ENCODE data around the gene COL27A1. TPM values are rescaled to one million over a fixed set of nuclear protein-coding genes. Genes with fewer than 3 reads are reported as not detected.
"Not testable (repeated sequence)": the region's sequence is repeated elsewhere in the genome, so short reads cannot be mapped to it uniquely, and the experiment has no call there.

The COL27A1 gene
- polyA plus RNA-seq, 10 donors: 23.5 to 47.3 (median 33.0) TPM

DNA sequence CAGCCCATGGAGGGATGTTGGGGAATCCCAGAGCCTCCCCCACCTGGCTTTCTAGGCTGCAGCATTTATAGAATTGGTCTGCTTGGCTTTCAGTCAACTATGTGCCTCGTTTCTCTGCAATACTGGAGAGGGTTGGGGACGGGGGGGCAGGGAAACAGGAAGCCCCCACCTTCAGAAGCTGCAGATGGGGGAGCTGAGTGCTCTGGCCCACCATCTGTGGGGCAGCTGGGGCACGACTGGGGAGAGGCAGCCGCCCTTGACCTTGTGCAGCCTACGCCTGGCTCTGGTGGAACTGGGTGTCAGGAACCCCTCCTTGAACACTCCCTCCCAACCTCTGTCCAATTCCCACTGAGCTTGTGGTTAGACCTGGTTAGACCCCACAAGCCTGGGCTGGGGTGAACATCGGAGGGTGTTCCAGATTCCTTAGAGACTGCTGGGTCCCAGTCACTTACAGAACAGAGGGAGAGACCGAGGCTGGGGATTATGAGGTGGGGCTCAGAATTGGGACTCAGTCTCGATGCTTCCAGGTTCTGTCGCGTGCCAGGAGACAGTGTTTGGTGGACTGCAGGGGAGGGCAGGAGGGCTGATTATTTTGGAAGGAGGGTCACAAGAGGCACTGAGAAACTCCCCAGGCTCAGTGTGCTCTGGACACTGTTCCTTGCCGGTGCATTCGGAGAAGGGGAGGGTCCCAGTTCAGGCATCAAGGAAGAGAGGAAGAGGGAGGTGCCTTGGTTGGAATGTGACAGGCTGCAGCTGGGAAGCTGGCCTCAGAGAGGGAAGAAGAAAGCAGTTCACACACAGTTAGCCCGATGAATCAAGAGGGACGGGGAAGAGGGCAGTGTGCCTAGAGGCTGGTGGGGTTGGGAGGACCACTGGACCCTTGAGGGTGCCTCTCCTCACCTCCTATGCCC is 25.6 kb downstream of the COL27A1 start:
- peak; percentile 55 to 90 (median 67) for DNase-seq

DNA sequence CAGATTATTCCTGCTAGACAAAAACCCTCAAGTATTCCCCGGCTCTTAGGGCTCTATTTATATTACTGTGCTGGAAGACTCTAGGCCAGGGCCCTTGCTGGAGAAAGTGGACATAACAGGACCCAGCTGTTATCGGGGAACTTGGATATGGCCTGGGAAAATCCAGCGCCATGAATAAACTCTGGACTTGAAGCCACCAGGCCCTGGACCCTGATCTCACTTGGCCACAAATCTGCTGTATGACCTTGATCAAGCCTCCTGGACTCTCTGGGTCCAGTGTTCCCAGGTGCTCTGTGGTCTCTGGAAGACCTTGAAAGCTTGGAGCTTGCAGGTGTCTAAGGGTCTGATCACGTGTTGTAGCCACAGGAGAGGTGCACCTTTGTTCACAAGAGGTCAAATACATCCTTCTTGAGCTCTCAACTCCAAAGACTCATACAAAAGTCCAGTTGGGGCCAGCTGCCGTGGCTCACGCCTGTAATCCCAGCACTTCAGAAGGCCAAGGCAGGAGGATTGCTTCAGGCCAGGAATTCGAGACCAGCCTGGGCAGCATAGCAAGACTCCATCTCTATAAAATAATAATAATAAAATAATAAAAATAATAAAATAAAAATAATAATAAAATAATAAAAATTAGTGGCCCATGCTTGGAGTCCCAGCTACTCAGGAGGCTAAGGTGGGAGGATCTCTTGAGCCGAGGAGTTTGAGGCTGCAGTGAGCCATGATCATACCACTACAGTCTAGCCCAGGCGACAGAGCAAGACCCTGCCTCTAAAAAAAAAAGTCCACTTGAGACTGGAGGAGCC is 26.5 kb downstream of the COL27A1 start:
- DNase-seq: no peak

DNA sequence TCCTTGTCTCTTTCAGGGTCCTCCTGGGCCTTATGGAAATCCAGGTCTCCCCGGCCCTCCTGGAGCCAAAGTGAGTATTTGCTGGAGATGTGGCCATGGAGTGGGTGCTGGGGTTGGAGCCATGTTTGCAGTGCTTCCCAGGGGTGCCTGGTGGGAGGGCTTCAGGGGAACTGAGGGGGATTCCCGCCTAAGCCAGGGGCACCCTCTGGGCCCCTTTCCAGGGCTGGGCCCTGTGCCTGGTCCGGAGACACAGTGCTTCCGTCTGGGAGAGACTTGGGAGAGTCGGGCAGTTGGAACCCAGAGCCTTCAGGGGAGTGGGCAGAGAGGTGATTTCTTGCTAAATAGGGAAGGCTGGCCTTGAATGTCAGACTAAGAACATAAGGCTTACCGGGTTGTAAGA is 27.7 kb downstream of the COL27A1 start:
- DNase-seq: no peak

DNA sequence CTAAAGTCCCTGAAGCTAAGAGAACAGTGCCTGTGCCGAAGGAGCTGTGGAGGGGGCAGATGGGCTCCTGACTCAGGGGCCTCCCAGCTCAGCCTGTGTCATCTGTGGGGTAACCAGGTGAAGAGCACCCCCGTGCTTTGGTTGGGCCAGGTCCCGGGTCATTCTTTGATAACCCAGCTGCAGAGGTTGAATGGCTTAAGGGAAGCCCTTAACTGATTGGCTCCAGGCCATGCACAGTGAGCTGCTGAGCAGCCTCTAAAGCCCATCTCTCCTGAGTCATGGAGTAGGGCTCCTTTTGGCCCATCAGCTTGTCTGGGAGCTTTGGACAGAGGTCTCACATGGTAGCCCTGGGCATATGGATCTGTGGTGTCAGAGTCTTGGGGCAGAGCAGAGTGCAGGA is 28.7 kb downstream of the COL27A1 start:
- DNase-seq: no peak

DNA sequence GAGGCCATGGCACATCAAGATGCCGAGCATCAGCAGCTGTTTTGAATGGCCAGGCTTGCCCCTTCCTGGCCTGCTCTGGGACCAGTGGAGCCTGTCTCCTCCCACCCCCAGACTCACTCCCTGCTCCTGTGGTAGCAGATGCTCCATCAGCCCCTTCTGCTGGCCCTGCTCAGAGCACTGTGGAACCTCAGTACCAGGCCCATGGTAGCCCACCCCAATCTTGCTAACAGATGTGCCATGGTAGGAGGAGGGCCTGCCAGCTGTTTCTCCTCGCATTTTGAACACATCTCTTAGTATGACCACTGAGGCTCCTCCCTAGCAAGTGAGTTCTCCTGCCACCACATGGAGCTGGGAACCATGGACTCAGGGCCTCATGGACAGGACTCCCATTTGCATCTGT is 29.5 kb downstream of the COL27A1 start:
- DNase-seq: no peak

DNA sequence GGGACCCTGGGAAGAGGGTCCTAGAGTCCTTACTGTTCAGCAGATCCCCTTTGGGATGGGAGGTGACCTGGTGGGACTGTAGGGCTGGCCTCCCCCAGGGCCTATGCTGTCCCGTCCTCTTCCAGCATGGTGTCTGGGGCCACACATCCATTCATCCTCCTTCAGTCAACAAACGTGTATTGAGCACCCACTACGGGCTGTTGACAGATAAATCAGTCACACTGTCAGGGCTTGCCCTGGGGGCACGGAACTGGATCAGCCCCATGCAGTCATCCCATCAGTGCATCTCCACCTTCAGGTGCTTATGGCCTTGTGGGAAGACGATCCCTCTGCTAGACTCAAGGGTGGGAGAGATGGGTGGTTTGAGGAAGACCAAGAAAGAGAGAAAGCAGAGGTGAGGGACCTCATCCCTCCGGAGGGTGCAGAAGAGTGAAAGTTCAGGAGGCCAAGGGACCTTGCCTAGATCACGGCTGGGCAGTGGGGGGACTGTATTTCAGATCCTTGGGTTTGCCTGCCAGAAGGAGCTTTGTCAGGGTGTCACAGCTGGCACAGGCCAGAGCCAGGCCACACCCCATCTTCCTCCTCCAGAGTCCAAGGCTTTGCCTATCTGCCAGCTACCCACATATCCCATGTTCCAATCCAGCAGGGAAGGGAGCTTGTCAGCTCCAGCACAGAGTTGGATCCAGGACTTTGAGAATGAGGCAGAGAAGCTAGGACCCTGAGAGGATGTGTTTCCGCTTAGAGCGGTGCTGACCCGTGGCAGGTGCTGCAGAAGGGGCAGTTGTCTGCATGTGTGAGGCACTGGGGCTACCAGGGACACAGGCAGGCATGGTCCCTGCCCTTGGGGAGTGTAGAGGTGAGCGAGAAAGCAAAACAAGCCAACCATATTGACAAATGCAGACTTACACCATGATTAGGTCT is 30.5 kb downstream of the COL27A1 start:
- DNase-seq: no peak

DNA sequence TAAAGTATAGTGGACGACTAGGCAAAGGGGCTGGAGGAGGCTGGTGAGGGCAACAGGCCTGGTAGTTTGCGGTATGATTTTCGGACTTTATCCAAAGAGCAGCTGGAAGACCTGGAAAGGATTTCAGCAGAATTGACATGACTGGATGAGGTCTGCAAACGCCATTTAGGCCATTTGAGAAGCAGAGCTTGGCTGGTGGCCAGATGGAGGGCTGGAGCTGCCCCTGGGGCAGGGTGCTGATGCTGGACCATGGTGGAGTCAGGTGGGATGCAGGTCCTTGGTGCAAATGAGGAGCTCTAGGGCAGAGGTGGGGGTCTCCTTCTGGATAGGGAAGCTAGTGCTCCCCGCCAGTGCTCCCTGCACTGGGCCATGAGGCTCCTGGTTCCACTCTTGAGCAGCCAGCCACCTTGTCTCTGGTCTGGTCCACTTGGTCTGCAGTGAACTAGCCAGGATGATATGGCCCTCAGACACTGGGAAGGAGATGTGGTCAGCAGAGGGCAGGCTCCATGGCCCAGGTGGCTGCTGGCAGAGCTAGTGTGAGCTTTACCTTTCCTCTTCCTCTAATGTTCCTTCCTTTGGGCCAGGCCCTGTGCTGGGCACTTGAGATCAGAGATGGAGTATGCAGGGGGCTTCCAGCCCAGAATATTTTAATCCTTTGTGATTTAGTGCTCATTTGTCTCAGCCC is 31.4 kb downstream of the COL27A1 start:
- DNase-seq: no peak

DNA sequence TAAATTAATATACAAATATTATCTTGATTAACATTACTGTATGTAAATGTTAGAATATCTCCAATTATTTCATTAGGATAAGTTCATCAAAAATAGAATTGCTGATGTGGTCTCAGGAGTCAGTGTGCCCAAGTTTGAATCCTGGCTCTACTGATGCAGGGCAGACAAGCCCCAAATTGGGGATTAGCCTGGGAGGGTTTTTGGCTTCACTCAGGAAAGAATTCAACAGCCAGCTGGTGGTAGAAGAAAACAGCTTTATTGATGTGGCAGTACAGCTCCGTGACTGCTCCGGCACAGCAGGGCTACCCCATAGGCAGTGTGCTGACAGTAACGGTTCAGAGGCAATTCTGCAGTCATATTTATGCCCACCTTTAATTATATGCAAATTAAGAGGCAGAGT is 32.5 kb downstream of the COL27A1 start:
- DNase-seq: no peak

DNA sequence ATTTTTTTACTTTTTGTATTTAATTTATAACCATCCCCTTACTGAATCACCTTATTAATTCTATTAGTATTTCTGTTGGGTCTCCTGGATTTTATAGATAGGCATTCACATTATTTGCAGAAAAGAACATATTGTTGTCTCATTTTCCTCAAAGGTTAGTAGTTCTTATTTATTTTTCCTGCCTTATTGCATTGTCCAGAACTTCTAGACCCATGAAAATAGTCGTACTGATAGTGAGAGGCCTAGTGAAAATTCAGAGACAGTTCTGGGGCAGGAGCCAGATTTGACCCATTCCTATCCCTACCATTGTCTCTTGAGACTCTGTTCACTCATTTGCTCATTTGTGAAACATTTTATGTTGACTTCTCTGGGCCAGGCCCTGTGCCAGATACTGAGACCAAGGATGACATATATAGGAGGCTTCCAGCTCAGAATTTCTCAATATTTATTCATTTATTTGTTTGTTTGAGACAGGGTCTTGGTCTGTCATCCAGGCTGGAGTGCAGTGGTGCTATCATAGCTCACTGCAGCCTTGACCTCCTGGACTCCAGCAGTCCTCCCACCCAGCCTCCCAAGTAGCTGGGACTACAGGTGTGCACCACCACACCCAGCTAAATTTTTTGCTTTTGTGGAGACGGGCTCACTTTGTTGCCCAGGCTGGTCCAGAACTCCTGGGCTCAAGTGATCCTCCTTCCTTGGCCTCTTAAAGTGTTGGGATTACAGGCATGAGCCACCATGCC is 34.7 kb downstream of the COL27A1 start:
- no peak for DNase-seq

DNA sequence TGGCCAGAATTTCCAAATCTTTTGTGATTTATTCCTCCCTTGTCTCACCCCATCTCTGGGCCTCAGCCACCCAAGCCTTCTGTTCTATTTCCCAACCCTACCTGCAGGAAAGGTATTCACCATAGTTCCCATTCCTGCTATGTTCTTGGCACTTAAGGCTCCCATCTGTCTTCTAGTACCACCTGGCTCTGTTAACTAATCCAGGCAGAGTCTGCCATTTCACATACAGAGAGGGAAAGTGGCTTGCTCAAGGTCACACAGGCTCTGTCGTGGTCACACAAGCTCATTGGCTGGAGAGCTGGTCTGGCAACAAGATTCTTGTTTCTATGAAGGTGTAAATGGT is 35.2 kb downstream of the COL27A1 start:
- no peak for DNase-seq

DNA sequence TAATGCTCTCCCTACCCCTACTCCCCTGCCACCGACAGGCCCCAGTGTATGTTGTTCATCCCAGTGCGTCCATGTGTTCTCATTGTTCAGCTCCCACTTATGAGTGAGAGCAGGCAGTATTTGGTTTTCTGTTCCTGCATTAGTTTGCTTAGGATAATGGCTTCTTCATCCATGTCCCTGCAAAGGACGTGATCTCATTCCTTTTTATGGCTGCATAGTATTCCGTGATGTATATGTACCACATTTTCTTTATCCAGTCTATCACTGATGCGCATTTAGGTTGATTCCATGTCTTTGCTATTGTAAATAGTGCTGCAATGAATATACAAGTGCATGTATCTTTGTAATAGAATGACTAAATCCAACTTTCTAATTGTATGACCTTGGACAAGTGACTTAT is 36.1 kb downstream of the COL27A1 start:
- not testable (repeated sequence) for DNase-seq

DNA sequence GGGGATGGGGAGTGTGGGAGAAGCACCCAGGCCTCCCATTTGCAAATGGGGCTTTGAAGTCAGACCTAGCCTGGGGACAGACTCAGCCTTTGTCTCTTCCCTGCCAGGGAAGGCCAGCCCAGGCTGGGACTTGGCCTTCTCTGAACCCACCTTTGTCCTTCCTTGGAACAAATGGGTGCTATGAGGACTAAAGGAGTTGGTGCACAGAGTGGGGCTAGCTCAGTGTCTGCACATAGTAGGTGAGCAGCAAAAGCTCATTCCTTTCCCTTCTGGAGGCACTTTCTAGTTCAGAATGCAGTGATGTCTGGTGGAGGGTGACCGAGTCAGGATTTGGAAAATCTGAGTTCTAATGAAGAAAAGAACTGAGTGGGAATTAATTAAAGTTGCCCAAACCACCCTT is 37.2 kb downstream of the COL27A1 start:
- DNase-seq: no peak

DNA sequence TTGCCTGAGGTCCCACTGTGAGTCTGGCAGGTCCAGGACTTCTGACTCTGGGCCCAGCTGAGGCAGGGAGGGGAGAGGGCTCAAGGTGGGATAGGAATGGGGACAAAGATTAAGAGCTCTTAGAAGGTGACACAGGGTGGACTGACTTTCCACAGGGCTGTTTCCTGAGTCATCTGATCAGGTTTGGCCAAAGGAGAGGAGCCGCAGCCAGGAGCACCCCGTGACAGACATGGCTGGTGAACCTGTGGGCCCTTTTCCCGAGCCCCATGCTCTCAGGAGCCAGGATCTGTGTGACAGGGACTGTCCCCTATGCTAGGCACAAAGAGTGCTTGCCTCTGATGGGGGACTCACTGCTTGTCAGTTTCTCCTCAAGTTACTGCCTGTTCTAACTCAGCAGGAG is 37.8 kb downstream of the COL27A1 start:
- DNase-seq: no peak

DNA sequence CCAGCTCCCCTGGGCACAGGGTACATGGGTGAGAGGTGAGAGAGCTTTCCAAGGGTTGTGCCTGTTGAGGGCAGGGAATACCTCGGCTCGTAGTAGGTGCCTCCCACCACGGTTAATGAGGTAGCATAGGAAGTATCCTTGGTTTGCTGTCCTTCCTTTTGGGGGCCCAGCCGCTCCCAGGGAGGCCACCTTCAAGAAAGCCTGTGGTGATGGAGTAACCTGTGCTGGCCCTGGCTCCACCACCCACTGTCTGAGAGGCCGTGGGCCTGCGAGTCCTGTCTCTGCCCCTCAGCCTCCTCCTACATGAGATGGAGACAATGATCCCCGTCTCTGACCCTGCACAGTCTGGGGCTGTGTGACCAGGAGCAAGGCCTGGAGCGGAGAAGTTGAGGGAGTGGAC is 40.8 kb downstream of the COL27A1 start:
- no peak for DNase-seq

DNA sequence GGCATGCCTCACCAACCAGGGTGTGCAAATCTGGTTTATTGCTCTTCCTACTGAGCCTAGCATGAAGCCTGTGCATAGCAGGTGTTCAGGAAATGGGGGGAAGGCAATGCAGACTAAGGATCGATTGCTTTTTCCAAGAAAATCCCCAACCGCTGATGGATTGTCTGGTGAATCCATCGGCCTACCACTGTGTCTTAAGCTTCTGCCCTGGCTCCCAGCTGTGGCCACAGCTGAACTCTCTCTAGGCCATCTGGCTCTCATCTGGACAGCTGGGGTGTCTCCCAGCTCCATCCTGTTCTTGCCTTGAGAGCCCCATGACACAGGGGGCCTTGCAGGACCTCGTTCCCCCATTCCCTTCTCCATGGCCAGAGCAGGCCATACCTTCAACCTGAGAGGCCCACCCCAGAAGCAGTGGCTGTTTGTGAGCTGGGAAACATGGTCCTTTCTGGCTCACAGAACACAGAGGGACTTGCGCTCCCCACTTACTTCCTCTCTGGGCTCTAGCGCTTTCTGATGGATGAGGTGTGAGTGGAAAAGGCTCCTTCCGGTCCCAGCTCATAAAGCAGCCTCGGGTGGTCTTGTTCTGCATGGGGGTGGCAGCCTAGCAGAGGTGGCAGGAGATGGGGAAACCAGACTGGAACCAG is 41.8 kb downstream of the COL27A1 start:
- DNase-seq: peak in 1 of 3 donors; percentile 61

DNA sequence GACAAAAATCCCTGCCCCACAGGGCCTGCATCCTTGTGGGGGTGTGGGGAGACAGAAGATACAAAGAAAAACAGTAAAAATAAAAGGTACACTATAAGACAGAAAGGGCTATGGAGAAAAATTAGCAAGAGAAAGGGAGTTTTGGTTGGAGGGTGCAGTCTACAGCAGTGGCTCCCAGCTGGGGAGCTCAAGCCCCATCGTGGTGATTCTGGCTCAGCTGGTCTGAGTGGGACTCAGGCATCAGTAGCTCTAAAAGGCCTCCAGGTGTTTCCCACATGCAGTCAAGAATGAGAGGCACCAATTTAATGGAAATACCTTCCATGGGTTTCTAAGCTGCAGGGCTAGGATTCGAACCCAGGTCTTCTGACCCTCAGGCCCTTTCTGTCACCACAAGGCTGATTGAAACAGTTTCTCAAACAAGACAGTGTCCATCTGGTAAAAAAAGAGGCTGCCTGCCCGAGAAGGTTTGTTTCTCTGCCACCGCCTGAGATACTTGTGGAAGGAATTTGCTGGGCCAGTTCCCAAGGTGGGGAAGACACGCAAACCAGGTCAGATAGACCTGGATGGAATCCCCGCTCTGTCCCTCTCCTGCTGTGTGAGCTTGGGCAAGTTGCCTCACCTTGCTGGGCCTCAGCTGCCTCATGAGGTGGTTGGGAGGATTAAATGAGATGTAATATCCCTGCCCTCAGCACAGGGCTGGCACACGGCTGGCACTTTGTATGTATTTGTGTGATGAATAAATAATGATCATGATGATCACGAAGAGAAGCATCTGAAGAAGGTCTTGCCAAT is 43.1 kb downstream of the COL27A1 start:
- DNase-seq: no peak

DNA sequence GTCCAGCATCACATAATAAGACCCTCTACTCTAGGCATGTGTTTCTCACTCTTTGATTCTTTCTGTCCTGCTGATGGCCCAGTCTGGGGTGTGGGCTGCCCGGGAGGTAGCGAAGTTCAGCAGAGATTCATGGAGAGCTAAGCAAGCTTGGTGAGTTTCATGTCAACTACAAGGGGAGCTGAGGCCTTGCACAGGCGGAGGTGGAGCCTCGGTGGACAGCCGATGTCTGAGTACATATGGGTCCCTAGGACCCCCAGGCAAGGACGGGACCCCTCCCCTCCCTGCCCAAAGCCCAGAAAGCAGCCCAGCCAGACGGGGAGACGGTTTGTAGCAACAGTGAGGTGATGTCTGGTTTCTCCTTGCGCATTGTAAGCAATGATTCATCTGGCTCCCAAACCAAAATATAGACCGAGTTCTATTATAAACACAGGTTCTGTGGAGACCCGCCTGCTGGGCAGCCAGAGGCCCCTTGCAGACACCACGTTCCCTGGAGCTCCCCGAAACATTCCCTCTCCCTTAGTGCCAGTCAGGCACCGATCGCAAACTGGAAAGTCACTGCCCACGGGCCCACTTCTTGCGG is 45.5 kb downstream of the COL27A1 start:
- no peak for DNase-seq

DNA sequence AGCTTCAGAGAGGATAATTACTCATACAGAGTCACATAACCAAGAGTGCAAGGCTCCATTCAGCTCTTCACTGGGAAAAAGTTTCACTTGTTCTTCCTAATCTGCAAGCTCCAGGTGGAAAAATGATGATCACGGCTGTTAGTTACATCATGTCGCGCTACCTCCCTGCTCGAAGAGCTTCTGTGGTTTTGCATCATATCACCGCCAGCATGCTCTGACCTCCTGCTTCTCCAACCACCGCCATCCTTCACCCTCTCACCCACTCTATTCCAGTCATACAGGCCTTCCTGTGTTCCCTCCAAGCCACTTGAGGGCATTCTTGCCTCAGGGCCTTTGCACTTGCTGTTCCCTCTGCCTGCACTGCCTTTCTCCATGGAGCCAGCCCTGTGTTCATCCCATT is 47.1 kb downstream of the COL27A1 start:
- DNase-seq: no peak

DNA sequence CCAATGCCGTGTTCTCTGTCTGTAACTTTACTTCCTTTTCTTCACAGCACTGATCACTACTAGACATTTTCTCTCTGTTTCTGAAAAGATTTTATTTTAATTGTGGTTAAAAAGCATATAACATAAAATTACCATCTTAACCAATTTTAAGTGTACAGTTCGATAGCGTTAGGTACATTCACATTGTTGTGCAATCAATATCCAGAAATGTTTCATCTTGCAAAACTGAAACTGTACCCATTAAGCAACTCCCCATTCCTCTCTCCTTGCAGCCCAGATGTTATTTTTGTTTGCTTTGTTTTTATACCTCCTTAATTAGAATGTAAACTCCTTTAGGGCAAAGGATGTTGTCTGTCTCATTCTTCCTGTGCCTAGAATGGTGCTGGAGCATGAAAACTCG is 47.5 kb downstream of the COL27A1 start:
- DNase-seq: no peak
